ENCODE measurements around the gene PTGES3. TPM values are rescaled to one million over a fixed set of nuclear protein-coding genes. Genes with fewer than 3 reads are reported as not detected.

The PTGES3 gene
- total RNA-seq, 1 donor = 96.7 TPM

DNA sequence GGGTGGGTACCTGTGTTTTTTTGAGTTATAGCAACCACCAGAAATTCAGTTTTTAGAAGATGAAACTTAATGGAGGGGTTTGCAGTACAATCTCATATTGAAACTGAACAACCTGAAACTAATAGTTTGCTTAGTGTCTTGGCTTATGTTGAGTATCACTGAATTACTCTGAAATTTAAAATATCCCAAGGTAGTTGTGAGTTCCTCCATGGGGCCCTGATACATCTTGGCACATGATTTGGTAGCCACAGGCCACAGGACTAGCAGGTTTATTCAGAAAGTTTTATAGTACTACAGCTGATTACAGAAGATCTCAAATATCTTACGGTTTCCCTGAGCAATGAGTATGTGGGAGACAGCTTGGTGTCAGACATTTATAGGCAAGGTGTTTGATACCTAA lies 10.4 kb downstream of the PTGES3 start:
- H3K4me3 ChIP-seq (ENCODE audit: low read depth, low read length) = no peak overlapping the region
- no peak for DNase-seq (ENCODE audit: low read depth)
- no peak for TF ChIP-seq CTCF (IDR thresholded peaks at IDR 0.05; ENCODE audit: insufficient read depth, low read depth, low read length)

- TF ChIP-seq CTCF (IDR thresholded peaks at IDR 0.05; ENCODE audit: insufficient read depth, low read depth, low read length) = no peak
- H3K4me3 ChIP-seq (ENCODE audit: low read depth, low read length) = no peak overlapping the region
Observed at GRCh38 chr12:56676851-56677580, 11.1 kb downstream of the PTGES3 start.

GRCh38 chr12:56671608-56672007 lies 16.5 kb downstream of the PTGES3 start:
- TF ChIP-seq CTCF (IDR thresholded peaks at IDR 0.05; ENCODE audit: insufficient read depth, low read depth, low read length) = no peak
- H3K4me3 ChIP-seq (ENCODE audit: low read depth, low read length) = no peak overlapping the region
- DNase-seq (ENCODE audit: low read depth) = no peak

More at GRCh38 chr12:56676851-56677580, 11.1 kb downstream of the PTGES3 start:
- no peak for DNase-seq (ENCODE audit: low read depth)

DNA sequence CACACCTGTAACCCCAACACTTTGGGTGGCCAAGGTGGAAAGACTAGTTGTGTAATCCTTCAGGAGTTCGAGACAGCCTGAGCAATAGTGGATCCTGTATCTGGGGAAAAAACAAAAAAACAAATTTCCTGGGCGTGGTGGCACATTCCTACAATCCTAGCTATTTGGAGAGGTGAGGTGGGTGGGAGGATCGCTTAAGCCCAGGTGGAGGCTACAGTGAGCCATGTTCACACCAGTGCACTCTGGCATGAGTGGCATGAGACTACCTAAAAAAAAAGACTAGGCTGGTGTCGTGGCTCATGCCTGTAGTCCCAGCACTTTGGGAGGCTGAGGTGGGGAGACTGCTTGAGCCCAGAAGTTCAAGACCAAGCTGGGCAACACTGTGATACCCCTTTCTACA lies 17.2 kb downstream of the PTGES3 start:
- DNase-seq (ENCODE audit: low read depth) = no peak
- H3K4me3 ChIP-seq (ENCODE audit: low read depth, low read length) = no peak overlapping the region
- no peak for TF ChIP-seq CTCF (IDR thresholded peaks at IDR 0.05; ENCODE audit: insufficient read depth, low read depth, low read length)

GRCh38 chr12:56668197-56668457 lies 20.0 kb downstream of the PTGES3 start:
- DNase-seq (ENCODE audit: low read depth) = no peak
- no peak for TF ChIP-seq CTCF (IDR thresholded peaks at IDR 0.05; ENCODE audit: insufficient read depth, low read depth, low read length)

DNA sequence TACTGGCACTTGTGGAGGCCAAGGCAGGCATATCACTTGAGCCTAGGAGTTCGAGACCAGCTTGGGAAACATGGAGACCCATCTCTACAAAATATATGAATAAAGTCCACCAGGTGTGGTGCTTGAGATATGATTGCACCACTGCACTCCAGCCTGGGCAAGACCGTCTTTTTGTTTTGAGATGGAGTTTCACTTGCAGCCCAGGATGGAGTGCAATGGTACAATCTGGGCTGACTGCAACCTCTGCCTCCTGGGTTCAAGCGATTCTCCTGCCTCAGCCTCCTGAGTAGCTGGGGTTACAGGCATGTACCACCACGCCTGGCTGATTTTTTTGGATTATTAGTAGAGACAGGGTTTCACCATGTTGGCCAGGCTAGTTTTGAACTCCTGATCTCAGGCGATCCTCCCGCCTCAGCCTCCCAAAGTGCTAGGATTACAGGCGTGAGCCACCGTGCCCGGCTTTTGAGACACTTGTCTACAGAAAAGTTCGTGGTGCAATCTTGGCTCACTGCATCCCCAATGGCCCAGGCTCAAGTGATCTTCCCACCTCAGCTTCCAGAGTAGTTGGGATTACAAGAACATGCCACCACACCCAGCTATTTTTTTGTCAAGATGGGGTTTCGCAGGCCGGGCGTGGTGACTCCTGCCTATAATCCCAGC lies 26.0 kb downstream of the PTGES3 start:
- TF ChIP-seq CTCF (IDR thresholded peaks at IDR 0.05; ENCODE audit: insufficient read depth, low read depth, low read length) = no peak
- no peak for DNase-seq (ENCODE audit: low read depth)
- H3K4me3 ChIP-seq (ENCODE audit: low read depth, low read length) = no peak overlapping the region

More at GRCh38 chr12:56668197-56668457, 20.0 kb downstream of the PTGES3 start:
- no peak overlapping the region for H3K4me3 ChIP-seq (ENCODE audit: low read depth, low read length)
